Effector CD4-positive, alpha-beta T cell (primary cell): Measurements from ENCODE around the gene MAJIN.

Source experiments
- DNase-seq: peaks from one replicate; pipeline ENCODE4 v3.0.0-alpha.2; 2020

MAJIN gene

GRCh38 chr11:64909653-64910343, 62.1 kb downstream of the MAJIN start:
- DNase-seq = no peak

- no peak for DNase-seq
Observed at GRCh38 chr11:64908766-64909165, 63.1 kb downstream of the MAJIN start.

GRCh38 chr11:64906314-64906635, 65.6 kb downstream of the MAJIN start:
- DNase-seq = no peak

- DNase-seq = no peak
Observed at GRCh38 chr11:64905516-64906313, 66.2 kb downstream of the MAJIN start.

GRCh38 chr11:64903291-64903833, 68.5 kb downstream of the MAJIN start:
- DNase-seq = no peak

GRCh38 chr11:64902102-64902900, 69.6 kb downstream of the MAJIN start:
- DNase-seq = no peak

GRCh38 chr11:64900774-64901173, 71.1 kb downstream of the MAJIN start:
- no peak for DNase-seq

- DNase-seq = peak; percentile 74
Observed at GRCh38 chr11:64900263-64900678, 71.6 kb downstream of the MAJIN start.

- no peak for DNase-seq
Observed at GRCh38 chr11:64898541-64898940, 73.4 kb downstream of the MAJIN start.

- no peak for DNase-seq
Observed at GRCh38 chr11:64898076-64898445, 73.8 kb downstream of the MAJIN start.

- DNase-seq = no peak
Observed at GRCh38 chr11:64897381-64898075, 74.4 kb downstream of the MAJIN start.

- no peak for DNase-seq
Observed at GRCh38 chr11:64896448-64897022, 75.4 kb downstream of the MAJIN start.

- DNase-seq = no peak
Observed at GRCh38 chr11:64894812-64895452, 77.0 kb downstream of the MAJIN start.

GRCh38 chr11:64894070-64894811, 77.7 kb downstream of the MAJIN start:
- peak; percentile 92 for DNase-seq

- DNase-seq = no peak
Observed at GRCh38 chr11:64893194-64894069, 78.5 kb downstream of the MAJIN start.

- DNase-seq = no peak
Observed at GRCh38 chr11:64892838-64893193, 79.1 kb downstream of the MAJIN start.

GRCh38 chr11:64892411-64892831, 79.5 kb downstream of the MAJIN start:
- DNase-seq = no peak

- DNase-seq = no peak
Observed at GRCh38 chr11:64891880-64892279, 80.0 kb downstream of the MAJIN start.

GRCh38 chr11:64891215-64891848, 80.6 kb downstream of the MAJIN start:
- no peak for DNase-seq

- DNase-seq = no peak
Observed at GRCh38 chr11:64890522-64890939, 81.4 kb downstream of the MAJIN start.
